Endothelial cell (in vitro differentiated cells): Measurements from ENCODE around the gene TMEM273. TPM values are rescaled to one million over a fixed set of nuclear protein-coding genes. Genes with fewer than 3 reads are reported as not detected.

Experiments used
- DNase-seq: peaks from one replicate; pipeline ENCODE4 v3.0.0; 2021; ENCODE audit warnings: low spot score
- H3K27ac Mint-ChIP-seq: one replicate; pipeline ENCODE4 v1.8.0; 2021; ENCODE audit warnings: mixed read lengths, inconsistent platforms; ENCODE audit not compliant: unreplicated experiment
- H3K27me3 Mint-ChIP-seq: one replicate; pipeline ENCODE4 v1.8.0; 2021; ENCODE audit warnings: mild to moderate bottlenecking, moderate library complexity, mixed read lengths, inconsistent platforms; ENCODE audit not compliant: unreplicated experiment
- H3K36me3 Mint-ChIP-seq: one replicate; pipeline ENCODE4 v1.8.0; 2021; ENCODE audit warnings: mild to moderate bottlenecking, low read depth, mixed read lengths, inconsistent platforms; ENCODE audit not compliant: unreplicated experiment
- H3K4me1 Mint-ChIP-seq: one replicate; pipeline ENCODE4 v1.8.0; 2021; ENCODE audit warnings: mild to moderate bottlenecking, mixed read lengths, inconsistent platforms; ENCODE audit not compliant: unreplicated experiment
- H3K4me3 Mint-ChIP-seq: one replicate; pipeline ENCODE4 v1.8.0; 2021; ENCODE audit warnings: mild to moderate bottlenecking, mixed read lengths, inconsistent platforms; ENCODE audit not compliant: unreplicated experiment
- H3K9me3 Mint-ChIP-seq: one replicate; pipeline ENCODE4 v1.8.0; 2021; ENCODE audit warnings: mixed read lengths, inconsistent platforms; ENCODE audit not compliant: unreplicated experiment
- total RNA-seq: library from RNA; stranded (reverse); fragmentation: NEBNext Ultra II Directional; extraction: Animal tissue kit (Norgen Biotek cat#: 25700); gene quantifications from one replicate; pipeline ENCODE4 v1.2.1, GENCODE V29; 2021; ENCODE audit not compliant: unreplicated experiment
- TF ChIP-seq, protein P1 (sequence below): fragments of 200-600 bp; sonication (generic); IDR thresholded peaks from one replicate; pipeline ENCODE4 v1.5.0; 2021; ENCODE audit warnings: antibody characterized with exemption; ENCODE audit not compliant: unreplicated experiment

Gene TMEM273
- total RNA-seq, 1 donor from 2014 or later, result 1.6 TPM

DNA sequence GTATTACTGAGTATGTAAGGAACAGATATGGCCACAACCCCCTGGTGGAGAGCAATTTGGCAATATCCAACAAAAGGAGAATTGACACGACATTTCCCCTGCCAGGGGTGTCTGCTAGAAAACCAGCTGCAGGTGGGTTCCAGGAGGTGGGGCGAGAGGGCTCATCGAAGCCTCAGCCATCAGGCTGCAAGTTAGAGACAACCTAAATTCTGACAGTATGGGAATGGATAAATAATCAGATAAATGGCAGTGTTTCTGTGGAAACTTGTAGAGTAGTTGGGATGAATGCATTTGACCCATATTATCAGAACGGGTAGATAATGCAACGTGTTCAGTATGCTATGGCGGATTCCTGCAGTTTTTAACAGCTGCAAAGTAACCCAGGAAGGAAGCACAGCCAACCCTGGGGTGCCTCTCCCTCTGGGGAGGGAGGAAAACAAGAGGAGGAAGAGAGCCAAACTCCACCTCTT, 3.5 kb downstream of the TMEM273 start:
- Mint-ChIP-seq H3K36me3 (no peaks in the 10 kb centered on the region), H3K27me3 (peaks cover 8% of the 10 kb centered on the region), H3K4me3 (no peak overlapping the region), H3K4me1 (peaks cover 24% of the 10 kb centered on the region), H3K9me3 (no peaks in the 10 kb centered on the region), H3K27ac (no peak overlapping the region)
- TF ChIP-seq, protein P1, sequence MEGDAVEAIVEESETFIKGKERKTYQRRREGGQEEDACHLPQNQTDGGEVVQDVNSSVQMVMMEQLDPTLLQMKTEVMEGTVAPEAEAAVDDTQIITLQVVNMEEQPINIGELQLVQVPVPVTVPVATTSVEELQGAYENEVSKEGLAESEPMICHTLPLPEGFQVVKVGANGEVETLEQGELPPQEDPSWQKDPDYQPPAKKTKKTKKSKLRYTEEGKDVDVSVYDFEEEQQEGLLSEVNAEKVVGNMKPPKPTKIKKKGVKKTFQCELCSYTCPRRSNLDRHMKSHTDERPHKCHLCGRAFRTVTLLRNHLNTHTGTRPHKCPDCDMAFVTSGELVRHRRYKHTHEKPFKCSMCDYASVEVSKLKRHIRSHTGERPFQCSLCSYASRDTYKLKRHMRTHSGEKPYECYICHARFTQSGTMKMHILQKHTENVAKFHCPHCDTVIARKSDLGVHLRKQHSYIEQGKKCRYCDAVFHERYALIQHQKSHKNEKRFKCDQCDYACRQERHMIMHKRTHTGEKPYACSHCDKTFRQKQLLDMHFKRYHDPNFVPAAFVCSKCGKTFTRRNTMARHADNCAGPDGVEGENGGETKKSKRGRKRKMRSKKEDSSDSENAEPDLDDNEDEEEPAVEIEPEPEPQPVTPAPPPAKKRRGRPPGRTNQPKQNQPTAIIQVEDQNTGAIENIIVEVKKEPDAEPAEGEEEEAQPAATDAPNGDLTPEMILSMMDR, result no peak
- DNase-seq, result no peak

GRCh38 chr10:49183596-49184542, 4.3 kb downstream of the TMEM273 start:
- TF ChIP-seq, protein P1, result no peak
- peaks cover 8% of the 10 kb centered on the region for H3K27me3 Mint-ChIP-seq
- no peaks in the 10 kb centered on the region for H3K9me3 Mint-ChIP-seq
- peaks cover 24% of the 10 kb centered on the region for H3K4me1 Mint-ChIP-seq
- no peak overlapping the region for H3K4me3 Mint-ChIP-seq
- no peaks in the 10 kb centered on the region for H3K36me3 Mint-ChIP-seq
- DNase-seq, result no peak
- H3K27ac Mint-ChIP-seq, result no peak overlapping the region

GRCh38 chr10:49182776-49183175, 5.4 kb downstream of the TMEM273 start:
- DNase-seq, result no peak
- Mint-ChIP-seq H3K27ac (no peak overlapping the region), H3K27me3 (peaks cover 8% of the 10 kb centered on the region), H3K9me3 (no peaks in the 10 kb centered on the region), H3K36me3 (no peaks in the 10 kb centered on the region), H3K4me3 (no peak overlapping the region), H3K4me1 (peaks cover 16% of the 10 kb centered on the region)
- TF ChIP-seq, protein P1, result no peak

- peaks cover 9% of the 10 kb centered on the region for H3K27me3 Mint-ChIP-seq
- no peaks in the 10 kb centered on the region for H3K9me3 Mint-ChIP-seq
- no peaks in the 10 kb centered on the region for H3K36me3 Mint-ChIP-seq
- TF ChIP-seq, protein P1, result no peak
- H3K27ac Mint-ChIP-seq, result peak overlapping the region; percentile 41
- no peak for DNase-seq
- H3K4me1 Mint-ChIP-seq, result peaks cover 19% of the 10 kb centered on the region
- no peak overlapping the region for H3K4me3 Mint-ChIP-seq
These were observed 7.7 kb downstream of the TMEM273 start for GRCh38 chr10:49180444-49180860.
